MM.1S (cell line): ENCODE data around the gene CDK5.

Experiments
- DNase-seq: peaks from one replicate; pipeline ENCODE4 v3.0.0-alpha.2; 2015
- H2AFZ ChIP-seq: fragments of 300-600 bp; sonication (generic); 2 replicates; pipeline ENCODE4 v1.6.0; 2016; ENCODE audit warnings: antibody characterized with exemption, low read length
- H3F3A ChIP-seq: fragments of 300-600 bp; sonication (generic); 2 replicates; pipeline ENCODE4 v1.6.1; 2016; ENCODE audit warnings: mild to moderate bottlenecking, antibody characterized with exemption, low read length, moderate library complexity, mixed read lengths; ENCODE audit not compliant: insufficient read depth
- H3K27ac ChIP-seq: fragments of 300-600 bp; sonication (generic); 2 replicates; pipeline ENCODE4 v1.5.1; 2016; ENCODE audit warnings: mild to moderate bottlenecking, low read length
- H3K27me3 ChIP-seq: fragments of 300-600 bp; sonication (generic); replicated peaks from 2 replicates; pipeline ENCODE4 v1.6.0; 2016; ENCODE audit warnings: low read length; ENCODE audit not compliant: insufficient read depth
- H3K36me3 ChIP-seq: fragments of 300-600 bp; sonication (generic); replicated peaks from 2 replicates; pipeline ENCODE4 v1.6.1; 2016; ENCODE audit warnings: mild to moderate bottlenecking, low read length, mixed read lengths; ENCODE audit not compliant: insufficient read depth
- H3K4me1 ChIP-seq: fragments of 300-600 bp; sonication (generic); 2 replicates; pipeline ENCODE4 v1.6.1; 2016; ENCODE audit warnings: low read length, mixed read lengths
- H3K4me2 ChIP-seq: fragments of 300-600 bp; sonication (generic); 2 replicates; pipeline ENCODE4 v1.6.0; 2016; ENCODE audit warnings: low read depth, low read length
- H3K4me3 ChIP-seq: fragments of 300-600 bp; sonication (generic); 2 replicates; pipeline ENCODE4 v1.5.1; 2016; ENCODE audit warnings: low read length, mixed read lengths
- H3K79me2 ChIP-seq: fragments of 300-600 bp; sonication (generic); 2 replicates; pipeline ENCODE4 v1.6.1; 2016; ENCODE audit warnings: mixed run types, low read length, mixed read lengths
- H3K9ac ChIP-seq: fragments of 300-600 bp; sonication (generic); 2 replicates; pipeline ENCODE4 v1.6.1; 2016; ENCODE audit warnings: low read length, mixed read lengths
- H3K9me2 ChIP-seq: fragments of 300-600 bp; sonication (generic); replicated peaks from 2 replicates; pipeline ENCODE4 v1.6.1; 2016; ENCODE audit warnings: mild to moderate bottlenecking, low read length, mixed read lengths; ENCODE audit not compliant: insufficient read depth
- H3K9me3 ChIP-seq: fragments of 300-600 bp; sonication (generic); replicated peaks from 2 replicates; pipeline ENCODE4 v1.6.1; 2016; ENCODE audit warnings: mild to moderate bottlenecking, low read length, mixed read lengths; ENCODE audit not compliant: insufficient read depth
- H4K20me1 ChIP-seq: fragments of 300-600 bp; sonication (generic); 2 replicates; pipeline ENCODE4 v1.6.1; 2016; ENCODE audit warnings: mild to moderate bottlenecking, low read length, moderate library complexity, mixed read lengths; ENCODE audit not compliant: insufficient read depth
- EZH2 ChIP-seq: fragments of 300-600 bp; sonication (generic); optimal IDR thresholded peaks from 2 replicates; pipeline ENCODE3; 2017; ENCODE audit warnings: low read depth, mild to moderate bottlenecking, antibody characterized with exemption, low read length, mixed read lengths
- EZH2phosphoT487 ChIP-seq: fragments of 300-600 bp; sonication (generic); IDR thresholded peaks from 2 replicates; pipeline ENCODE4 v1.6.1; 2018; ENCODE audit warnings: antibody characterized with exemption, low read length
- TF ChIP-seq, protein P1 (sequence below): fragments of 300-600 bp; sonication (generic); IDR thresholded peaks from 2 replicates; pipeline ENCODE4 v1.5.1; 2016; ENCODE audit warnings: antibody characterized with exemption, low read length, mixed read lengths

CDK5 gene

DNA sequence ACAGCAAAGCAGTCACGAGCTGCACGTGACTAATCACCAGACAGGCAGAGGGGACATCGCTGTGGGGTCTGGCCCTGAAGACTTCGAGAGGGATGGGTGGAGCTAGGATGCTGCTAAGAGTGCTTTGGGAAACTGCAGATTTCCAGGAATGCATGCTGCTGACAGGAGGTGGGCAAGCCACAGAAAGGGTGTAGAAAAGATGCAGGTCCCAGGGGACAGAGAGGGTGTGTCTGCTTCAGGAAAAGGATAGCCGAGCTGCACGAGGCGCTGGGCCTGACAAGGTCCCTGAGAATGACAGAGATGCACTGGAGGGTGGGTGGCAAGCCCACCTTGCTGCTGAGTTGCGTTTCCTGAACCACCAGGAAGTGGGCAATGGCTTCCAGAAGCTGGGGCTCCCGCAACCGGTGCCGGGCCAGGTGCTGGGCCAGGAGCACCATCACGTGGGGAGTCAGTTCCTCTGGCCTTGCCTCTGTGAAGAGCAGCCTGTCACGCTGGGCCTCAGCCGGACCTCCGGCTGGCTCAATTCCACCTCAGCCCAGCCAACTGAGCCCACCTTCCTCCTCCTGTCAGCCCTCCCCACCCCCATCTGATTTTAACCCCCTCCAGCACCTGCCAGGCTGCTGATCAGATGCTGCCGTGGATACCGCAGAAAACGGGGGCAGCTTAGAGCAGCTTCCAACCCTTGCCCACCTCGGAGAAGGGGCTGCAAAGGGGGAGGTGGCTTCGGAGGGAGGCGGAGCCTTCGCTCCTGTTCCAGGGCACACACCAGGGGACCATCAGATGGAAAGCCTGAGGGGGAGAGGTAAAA is 20.7 kb upstream of the CDK5 start:
- peaks cover 15% of the 10 kb centered on the region; the same call in 1 of the 2 replicates for H3F3A ChIP-seq

GRCh38 chr7:151077705-151078232 is 20.1 kb upstream of the CDK5 start:
- peaks cover 13% of the 10 kb centered on the region for H3K4me1 ChIP-seq
- H4K20me1 ChIP-seq: no peaks in the 10 kb centered on the region
- no peak overlapping the region for H3K27ac ChIP-seq

More for the DNA sequence above, 20.7 kb upstream of the CDK5 start:
- Histone ChIP-seq H3K4me2 (no peak overlapping the region), H3K36me3 (peaks cover 3% of the 10 kb centered on the region; the same call in 1 of the 2 replicates), H4K20me1 (no peaks in the 10 kb centered on the region), H3K9ac (no peak overlapping the region), H3K4me3 (no peak overlapping the region), H3K27ac (no peak overlapping the region), H3K4me1 (peaks cover 13% of the 10 kb centered on the region), H3K27me3 (no peaks in the 10 kb centered on the region), H3K9me3 (no peaks in the 10 kb centered on the region), H3K79me2 (peaks cover 52% of the 10 kb centered on the region), H3K9me2 (no peaks in the 10 kb centered on the region), H2AFZ (no peak overlapping the region)
- no peak for DNase-seq
- TF ChIP-seq, protein P1, sequence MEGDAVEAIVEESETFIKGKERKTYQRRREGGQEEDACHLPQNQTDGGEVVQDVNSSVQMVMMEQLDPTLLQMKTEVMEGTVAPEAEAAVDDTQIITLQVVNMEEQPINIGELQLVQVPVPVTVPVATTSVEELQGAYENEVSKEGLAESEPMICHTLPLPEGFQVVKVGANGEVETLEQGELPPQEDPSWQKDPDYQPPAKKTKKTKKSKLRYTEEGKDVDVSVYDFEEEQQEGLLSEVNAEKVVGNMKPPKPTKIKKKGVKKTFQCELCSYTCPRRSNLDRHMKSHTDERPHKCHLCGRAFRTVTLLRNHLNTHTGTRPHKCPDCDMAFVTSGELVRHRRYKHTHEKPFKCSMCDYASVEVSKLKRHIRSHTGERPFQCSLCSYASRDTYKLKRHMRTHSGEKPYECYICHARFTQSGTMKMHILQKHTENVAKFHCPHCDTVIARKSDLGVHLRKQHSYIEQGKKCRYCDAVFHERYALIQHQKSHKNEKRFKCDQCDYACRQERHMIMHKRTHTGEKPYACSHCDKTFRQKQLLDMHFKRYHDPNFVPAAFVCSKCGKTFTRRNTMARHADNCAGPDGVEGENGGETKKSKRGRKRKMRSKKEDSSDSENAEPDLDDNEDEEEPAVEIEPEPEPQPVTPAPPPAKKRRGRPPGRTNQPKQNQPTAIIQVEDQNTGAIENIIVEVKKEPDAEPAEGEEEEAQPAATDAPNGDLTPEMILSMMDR: no peak
- no peak for TF ChIP-seq EZH2
- TF ChIP-seq EZH2phosphoT487: no peak

GRCh38 chr7:151076863-151077704 is 19.4 kb upstream of the CDK5 start:
- H3K9me2 ChIP-seq: no peaks in the 10 kb centered on the region

More at GRCh38 chr7:151077705-151078232, 20.1 kb upstream of the CDK5 start:
- no peak overlapping the region for H3K4me2 ChIP-seq
- H3F3A ChIP-seq: peaks cover 15% of the 10 kb centered on the region; the same call in 1 of the 2 replicates
- TF ChIP-seq EZH2 (no peak), EZH2phosphoT487 (no peak)
- TF ChIP-seq, protein P1: no peak
- no peak overlapping the region for H2AFZ ChIP-seq
- no peak overlapping the region for H3K9ac ChIP-seq
- H3K27me3 ChIP-seq: no peaks in the 10 kb centered on the region
- H3K9me3 ChIP-seq: no peaks in the 10 kb centered on the region
- peaks cover 3% of the 10 kb centered on the region; the same call in 1 of the 2 replicates for H3K36me3 ChIP-seq
- DNase-seq: no peak
- H3K4me3 ChIP-seq: no peak overlapping the region
- no peaks in the 10 kb centered on the region for H3K9me2 ChIP-seq
- H3K79me2 ChIP-seq: peaks cover 47% of the 10 kb centered on the region

More at GRCh38 chr7:151076863-151077704, 19.4 kb upstream of the CDK5 start:
- Histone ChIP-seq H3K4me3 (no peak overlapping the region), H3K27ac (no peak overlapping the region), H2AFZ (no peak overlapping the region), H3K27me3 (no peaks in the 10 kb centered on the region), H3K79me2 (peaks cover 40% of the 10 kb centered on the region), H3F3A (peaks cover 15% of the 10 kb centered on the region; the same call in 1 of the 2 replicates), H4K20me1 (no peaks in the 10 kb centered on the region), H3K9ac (no peak overlapping the region), H3K9me3 (no peaks in the 10 kb centered on the region), H3K36me3 (peaks cover 3% of the 10 kb centered on the region; the same call in 1 of the 2 replicates), H3K4me2 (no peak overlapping the region), H3K4me1 (peaks cover 11% of the 10 kb centered on the region)
- TF ChIP-seq EZH2: no peak
- TF ChIP-seq, protein P1: peak; percentile 35
- DNase-seq: no peak
